ENCODE data around the gene TBX21. TPM values are rescaled to one million over a fixed set of nuclear protein-coding genes. Genes with fewer than 3 reads are reported as not detected.

Gene TBX21
- total and polyA plus RNA-seq, 9 of the 15 experiments (the other 6 are each of a cell fraction or from before 2014, with no cell fraction given) = 0.07 TPM; not detected in 8

GRCh38 chr17:47781397-47781796 lies 48.4 kb downstream of the TBX21 start:
- ChIA-PET CTCF (ENCODE audit: low intra/inter-chr PET ratio) (no interaction called here), POLR2A (interaction anchor here (0.6 kb wide), 2 partner anchors 168 to 1709 kb away, joined by 3 to 4 read pairs; no protein-coding TSS in a partner anchor)
- in situ Hi-C loops (cut with MboI) = no loop called here
- Histone ChIP-seq H3K9ac (ENCODE audit: insufficient read depth in 1 of 2, low read depth in 2 of 2, low read length in 2 of 2) (no peak overlapping the region), H2AFZ (ENCODE audit: low read depth, low read length) (no peak overlapping the region), H3K27me3 (ENCODE audit: control insufficient read depth in 2 of 2, insufficient read depth in 2 of 2, low read length in 2 of 2) (peaks cover 25 to 43% of the 10 kb centered on the region in 2 experiments), H4K20me1 (replicated peaks; ENCODE audit: control insufficient read depth, insufficient read depth, low read length) (no peaks in the 10 kb centered on the region), H3K4me1 (replicated peaks in 1 of 2; ENCODE audit: control insufficient read depth in 2 of 2, insufficient read depth in 2 of 2, low read length in 2 of 2) (peaks cover 0 to 6% of the 10 kb centered on the region in 2 experiments; a peak in 2 of 5 replicates), H3K27ac (ENCODE audit: extremely low read depth, low read depth, low read length) (no peak overlapping the region), H3K79me2 (ENCODE audit: control insufficient read depth, insufficient read depth, low read length) (no peaks in the 10 kb centered on the region), H3K9me3 (replicated peaks; ENCODE audit: control insufficient read depth, insufficient read depth, low read depth, low read length) (no peaks in the 10 kb centered on the region), H3K4me2 (ENCODE audit: insufficient read depth, low read length) (no peak overlapping the region), H3K9me1 (ENCODE audit: control insufficient read depth, insufficient read depth, low read length) (no peaks in the 10 kb centered on the region), H3K4me3 (no peak overlapping the region), H3K36me3 (ENCODE audit: control insufficient read depth, insufficient read depth, low read length) (no peaks in the 10 kb centered on the region)
- WGBS (ENCODE audit: insufficient coverage, low coverage, missing lambda C conversion rate) = 0% methylated on average over 5 of the region's 5 CpGs
- DNase-seq (ENCODE audit: extremely low read depth in 1 of 4, low spot score in 3 of 4) = no peak
- ATAC-seq = no peak
- FAIRE-seq = no peak
- intact Hi-C loops (cut with micrococcal nuclease) = no loop called here
- no peak for TF ChIP-seq ARID3B (CRISPR knock-in tag; IDR thresholded peaks at IDR 0.05; ENCODE audit: borderline replicate concordance)
- no peak for TF ChIP-seq MXI1 (IDR thresholded peaks at IDR 0.05; ENCODE audit: low read depth, low read length)
- no TSS peak for BruUV-seq (replicated peaks)

GRCh38 chr17:47785538-47786123 lies 52.6 kb downstream of the TBX21 start:
- 14% methylated on average over 5 of the region's 5 CpGs for WGBS (ENCODE audit: insufficient coverage, low coverage, missing lambda C conversion rate)
- no TSS peak for BruUV-seq (replicated peaks)
- DNase-seq (ENCODE audit: extremely low read depth in 1 of 4, low spot score in 3 of 4) (peak; percentile 61 to 74 (median 65)), ATAC-seq (peak; percentile 81), FAIRE-seq (peak; percentile 81)
- Histone ChIP-seq H3K4me3 (no peak overlapping the region), H3K27ac (ENCODE audit: extremely low read depth, low read depth, low read length) (no peak overlapping the region), H4K20me1 (replicated peaks; ENCODE audit: control insufficient read depth, insufficient read depth, low read length) (no peaks in the 10 kb centered on the region), H3K4me2 (ENCODE audit: insufficient read depth, low read length) (no peak overlapping the region), H2AFZ (ENCODE audit: low read depth, low read length) (no peak overlapping the region), H3K27me3 (ENCODE audit: control insufficient read depth in 2 of 2, insufficient read depth in 2 of 2, low read length in 2 of 2) (peaks cover 20 to 40% of the 10 kb centered on the region in 2 experiments), H3K36me3 (ENCODE audit: control insufficient read depth, insufficient read depth, low read length) (no peaks in the 10 kb centered on the region), H3K9me1 (ENCODE audit: control insufficient read depth, insufficient read depth, low read length) (no peaks in the 10 kb centered on the region), H3K9me3 (replicated peaks; ENCODE audit: control insufficient read depth, insufficient read depth, low read depth, low read length) (no peaks in the 10 kb centered on the region), H3K79me2 (ENCODE audit: control insufficient read depth, insufficient read depth, low read length) (no peaks in the 10 kb centered on the region), H3K4me1 (replicated peaks in 1 of 2; ENCODE audit: control insufficient read depth in 2 of 2, insufficient read depth in 2 of 2, low read length in 2 of 2) (peaks cover 0 to 9% of the 10 kb centered on the region in 2 experiments; a peak in 2 of 5 replicates), H3K9ac (ENCODE audit: insufficient read depth in 1 of 2, low read depth in 2 of 2, low read length in 2 of 2) (no peak overlapping the region)
- in situ Hi-C loops (cut with MboI) = no loop called here
- POLR2A ChIA-PET = interaction anchor here (0.5 to 1.1 kb wide), 3 partner anchors 9 to 134 kb away, joined by 3 to 5 read pairs (median 3); no protein-coding TSS in a partner anchor
- CTCF ChIA-PET (ENCODE audit: low intra/inter-chr PET ratio) = no interaction called here
- intact Hi-C loops (cut with micrococcal nuclease) = no loop called here
- TF ChIP-seq SMAD2 (IDR thresholded peaks at IDR 0.05; ENCODE audit: low read depth, low read length) = no peak
- no peak for TF ChIP-seq NR0B1 (IDR thresholded peaks at IDR 0.05; ENCODE audit: partially characterized antibody)
- TF ChIP-seq MEIS2 (IDR thresholded peaks at IDR 0.05; ENCODE audit: partially characterized antibody) = peak; percentile 19
- no peak for TF ChIP-seq NBN (IDR thresholded peaks at IDR 0.05; ENCODE audit: low read depth)
- no peak for TF ChIP-seq MAFK (IDR thresholded peaks at IDR 0.05; ENCODE audit: low read length)
- TF ChIP-seq CGGBP1 (CRISPR knock-in tag; IDR thresholded peaks at IDR 0.05) = no peak
- TF ChIP-seq CTCFL (IDR thresholded peaks at IDR 0.05; ENCODE audit: borderline replicate concordance, insufficient read depth, low read depth, low read length, poor library complexity, severe bottlenecking) = no peak

All from K562 (cell line).